ENCODE measurements around the gene RERE. TPM values are rescaled to one million over a fixed set of nuclear protein-coding genes. Genes with fewer than 3 reads are reported as not detected.

The RERE gene
- total RNA-seq, 1 donor = 27.0 TPM

GRCh38 chr1:8338526-8339202 is 478.8 kb downstream of the RERE start:
- TF ChIP-seq, protein P1, sequence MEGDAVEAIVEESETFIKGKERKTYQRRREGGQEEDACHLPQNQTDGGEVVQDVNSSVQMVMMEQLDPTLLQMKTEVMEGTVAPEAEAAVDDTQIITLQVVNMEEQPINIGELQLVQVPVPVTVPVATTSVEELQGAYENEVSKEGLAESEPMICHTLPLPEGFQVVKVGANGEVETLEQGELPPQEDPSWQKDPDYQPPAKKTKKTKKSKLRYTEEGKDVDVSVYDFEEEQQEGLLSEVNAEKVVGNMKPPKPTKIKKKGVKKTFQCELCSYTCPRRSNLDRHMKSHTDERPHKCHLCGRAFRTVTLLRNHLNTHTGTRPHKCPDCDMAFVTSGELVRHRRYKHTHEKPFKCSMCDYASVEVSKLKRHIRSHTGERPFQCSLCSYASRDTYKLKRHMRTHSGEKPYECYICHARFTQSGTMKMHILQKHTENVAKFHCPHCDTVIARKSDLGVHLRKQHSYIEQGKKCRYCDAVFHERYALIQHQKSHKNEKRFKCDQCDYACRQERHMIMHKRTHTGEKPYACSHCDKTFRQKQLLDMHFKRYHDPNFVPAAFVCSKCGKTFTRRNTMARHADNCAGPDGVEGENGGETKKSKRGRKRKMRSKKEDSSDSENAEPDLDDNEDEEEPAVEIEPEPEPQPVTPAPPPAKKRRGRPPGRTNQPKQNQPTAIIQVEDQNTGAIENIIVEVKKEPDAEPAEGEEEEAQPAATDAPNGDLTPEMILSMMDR (IDR thresholded peaks at IDR 0.05; ENCODE audit: insufficient read depth, low read length) = no peak
- no peak overlapping the region for H3K4me3 ChIP-seq (ENCODE audit: low read depth, low read length)
- no peak for DNase-seq (ENCODE audit: low read depth)

DNA sequence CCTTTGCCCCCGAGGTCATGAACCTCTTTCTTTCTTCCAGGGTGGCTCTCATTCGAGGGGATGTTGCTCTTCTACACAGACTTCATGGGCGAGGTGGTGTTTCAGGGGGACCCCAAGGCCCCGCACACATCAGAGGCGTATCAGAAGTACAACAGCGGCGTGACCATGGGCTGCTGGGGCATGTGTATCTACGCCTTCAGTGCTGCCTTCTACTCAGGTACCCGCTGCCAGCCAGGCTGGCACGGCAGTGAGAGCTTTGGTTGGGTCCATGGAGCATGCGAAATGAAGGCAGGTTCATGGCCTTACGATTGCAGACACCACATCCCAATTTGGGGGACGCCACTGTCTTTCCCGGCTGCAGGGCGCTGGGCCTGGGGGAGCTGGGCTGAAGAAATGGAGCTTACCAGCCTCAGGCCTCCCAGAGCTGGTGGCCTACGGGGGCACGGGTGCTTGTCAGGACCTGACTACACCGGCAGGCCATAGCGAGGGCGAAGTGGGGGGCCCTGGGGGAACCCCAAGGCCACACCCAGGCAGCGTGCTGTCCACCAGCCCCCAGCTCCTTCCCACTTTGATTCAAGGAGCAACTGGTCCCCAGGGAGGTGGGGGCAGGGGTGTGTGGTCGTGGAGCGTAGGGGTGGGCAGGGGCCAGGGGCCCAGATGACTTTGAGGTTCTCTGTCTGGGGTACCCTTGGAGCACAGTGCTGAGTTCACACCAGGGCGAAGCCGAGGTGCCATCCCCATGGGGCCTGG is 479.5 kb downstream of the RERE start:
- TF ChIP-seq, protein P1 (IDR thresholded peaks at IDR 0.05; ENCODE audit: insufficient read depth, low read length) = no peak
- no peak overlapping the region for H3K4me3 ChIP-seq (ENCODE audit: low read depth, low read length)
- DNase-seq (ENCODE audit: low read depth) = no peak

GRCh38 chr1:8335246-8335645 is 482.2 kb downstream of the RERE start:
- H3K4me3 ChIP-seq (ENCODE audit: low read depth, low read length) = no peak overlapping the region
- TF ChIP-seq, protein P1 (IDR thresholded peaks at IDR 0.05; ENCODE audit: insufficient read depth, low read length) = no peak
- no peak for DNase-seq (ENCODE audit: low read depth)

- no peak for DNase-seq (ENCODE audit: low read depth)
- TF ChIP-seq, protein P1 (IDR thresholded peaks at IDR 0.05; ENCODE audit: insufficient read depth, low read length) = no peak
- no peak overlapping the region for H3K4me3 ChIP-seq (ENCODE audit: low read depth, low read length)
These were observed 483.2 kb downstream of the RERE start for GRCh38 chr1:8334106-8334851.

DNA sequence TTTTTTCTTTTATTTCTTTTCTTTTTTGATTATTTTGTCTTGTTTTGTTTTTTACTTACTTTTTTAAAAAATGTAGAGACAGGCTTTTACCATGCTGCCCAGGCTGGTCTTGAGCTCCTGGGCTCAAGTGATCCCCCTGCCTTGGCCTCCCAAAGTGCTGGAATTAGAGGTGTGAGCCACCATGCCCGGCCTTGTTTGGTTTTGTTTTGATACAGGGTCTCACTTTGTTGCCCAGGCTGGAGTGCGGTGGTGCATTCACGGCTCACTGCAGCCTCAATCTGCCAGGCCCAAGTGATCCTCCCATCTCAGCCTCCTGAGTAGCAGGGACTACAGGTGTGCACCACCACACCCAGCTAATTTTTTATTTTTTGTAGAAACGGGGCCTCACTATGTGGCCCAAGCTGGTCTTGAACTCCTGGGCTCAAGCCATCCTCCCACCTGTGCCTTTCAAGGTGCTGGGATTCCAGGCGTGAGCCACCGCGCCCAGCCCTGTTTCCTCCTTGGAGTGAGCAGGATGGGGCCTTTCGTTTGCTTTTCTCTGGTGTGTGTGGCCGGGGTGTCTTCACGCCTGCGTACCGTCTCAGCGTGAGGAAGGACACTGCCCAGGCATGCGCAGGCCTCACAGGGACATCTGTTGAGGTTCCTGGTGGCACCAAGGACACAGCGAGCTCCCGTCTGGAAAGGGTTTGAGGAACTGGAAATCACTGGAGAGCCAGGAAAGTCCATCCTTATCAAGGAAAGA is 484.0 kb downstream of the RERE start:
- TF ChIP-seq, protein P1 (IDR thresholded peaks at IDR 0.05; ENCODE audit: insufficient read depth, low read length) = no peak
- DNase-seq (ENCODE audit: low read depth) = no peak
- no peak overlapping the region for H3K4me3 ChIP-seq (ENCODE audit: low read depth, low read length)

- TF ChIP-seq, protein P1 (IDR thresholded peaks at IDR 0.05; ENCODE audit: insufficient read depth, low read length) = no peak
- no peak for DNase-seq (ENCODE audit: low read depth)
- H3K4me3 ChIP-seq (ENCODE audit: low read depth, low read length) = no peak overlapping the region
These were observed 484.6 kb downstream of the RERE start for GRCh38 chr1:8332806-8333205.

Data from fibroblast of the aortic adventitia (primary cell).